K562 (cell line): ENCODE measurements around the gene KCNK3. TPM values are rescaled to one million over a fixed set of nuclear protein-coding genes. Genes with fewer than 3 reads are reported as not detected.

Experiments
- ADNP ChIP-seq: fragments of 200-800 bp; sonication (Bioruptor generic); IDR thresholded peaks from 2 replicates; pipeline ENCODE4 v1.6.1; 2016; ENCODE audit warnings: missing genetic modification characterization, missing compliant biosample characterization
- CCNT2 ChIP-seq: IDR thresholded peaks from 2 replicates; pipeline ENCODE4 v1.6.1; 2011; ENCODE audit warnings: borderline replicate concordance, low read depth, mild to moderate bottlenecking, moderate library complexity, mixed read lengths, low read length; ENCODE audit not compliant: insufficient read length; ENCODE audit errors: extremely low read depth
- CEBPG ChIP-seq, 3 experiments: fragments of 200-800 bp in 1 of 3; sonication (Bioruptor generic) in 1 of 3; sonication (generic) in 1 of 3; formaldehyde crosslinking in 1 of 3; IDR thresholded peaks in 2 of 3; conservative IDR thresholded peaks in 1 of 3; 2 replicates each; pipeline versions ENCODE4 v1.6.1 to v1.8.0; 2016 to 2022; ENCODE audit warnings: missing compliant biosample characterization in 2 of 3, missing genetic modification characterization in 2 of 3, mild to moderate bottlenecking in 1 of 3, missing genetic modification reagents in 1 of 3
- CREB3L1 ChIP-seq: fragments of 450-650 bp; IDR thresholded peaks from 2 replicates; pipeline ENCODE4 v1.6.1; 2014; ENCODE audit warnings: low read depth, mild to moderate bottlenecking, moderate library complexity, borderline replicate concordance
- HDAC3 ChIP-seq: fragments of 450-650 bp; IDR thresholded peaks from 2 replicates; pipeline ENCODE4 v1.6.1; 2018; ENCODE audit warnings: borderline replicate concordance, mild to moderate bottlenecking, moderate library complexity; ENCODE audit not compliant: partially characterized antibody
- HNRNPLL ChIP-seq: fragments of 200-400 bp; formaldehyde crosslinking; IDR thresholded peaks from 2 replicates; pipeline ENCODE4 v1.6.1; 2017; ENCODE audit warnings: low read length, low read depth, mild to moderate bottlenecking; ENCODE audit not compliant: poor library complexity, severe bottlenecking
- HNRNPUL1 ChIP-seq: fragments of 200-400 bp; formaldehyde crosslinking; IDR thresholded peaks from 2 replicates; pipeline ENCODE4 v1.6.1; 2017; ENCODE audit warnings: low read length
- JUND ChIP-seq, 2 experiments: IDR thresholded peaks; 2 replicates in 1 of 2; 3 replicates in 1 of 2; pipeline ENCODE4 v1.6.1; 2011; ENCODE audit warnings: borderline replicate concordance in 2 of 2, low read depth in 2 of 2, low read length in 2 of 2, improper control_type of control experiment in 1 of 2, missing biosample characterization in 1 of 2, missing genetic modification characterization in 1 of 2, missing genetic modification reagents in 1 of 2
- L3MBTL2 ChIP-seq: fragments of 450-650 bp; IDR thresholded peaks from 2 replicates; pipeline ENCODE4 v1.6.1; 2016; ENCODE audit warnings: mild to moderate bottlenecking, moderate library complexity
- MAFK ChIP-seq: IDR thresholded peaks from 2 replicates; pipeline ENCODE4 v1.6.1; 2011; ENCODE audit warnings: low read length, improper control_type of control experiment
- NR1H2 ChIP-seq: sonication (generic); formaldehyde crosslinking; IDR thresholded peaks from 2 replicates; pipeline ENCODE4 v1.4.0; 2020; ENCODE audit warnings: mild to moderate bottlenecking, missing genetic modification reagents
- NR2F6 ChIP-seq: fragments of 450-650 bp; formaldehyde crosslinking; IDR thresholded peaks from 2 replicates; pipeline ENCODE4 v1.4.0; 2020; ENCODE audit warnings: mild to moderate bottlenecking
- NR4A1 ChIP-seq, 2 experiments: fragments of 250-450 bp in 1 of 2; fragments of 450-650 bp in 1 of 2; sonication (Bioruptor Pico) in 1 of 2; IDR thresholded peaks; 2 replicates each; pipeline versions ENCODE4 v1.4.0 to v1.6.1; 2016 to 2020; ENCODE audit warnings: mild to moderate bottlenecking in 2 of 2, missing compliant biosample characterization in 1 of 2, missing genetic modification characterization in 1 of 2, moderate library complexity in 1 of 2
- NRF1 ChIP-seq, 2 experiments: fragments of 450-650 bp; IDR thresholded peaks in 1 of 2; conservative IDR thresholded peaks in 1 of 2; 2 replicates each; pipeline ENCODE4 v1.6.1; 2014; ENCODE audit warnings: mild to moderate bottlenecking in 2 of 2
- SAFB ChIP-seq: fragments of 200-400 bp; formaldehyde crosslinking; IDR thresholded peaks from 2 replicates; pipeline ENCODE4 v1.6.1; 2017; ENCODE audit warnings: low read depth, low read length, borderline replicate concordance
- SMARCE1 ChIP-seq: fragments of 450-650 bp; IDR thresholded peaks from 2 replicates; pipeline ENCODE4 v1.7.1; 2016; ENCODE audit warnings: mild to moderate bottlenecking
- SNAPC5 ChIP-seq: fragments of 250-450 bp; sonication (Bioruptor Pico); IDR thresholded peaks from 2 replicates; pipeline ENCODE4 v1.8.0; 2021; ENCODE audit warnings: moderate library complexity, mild to moderate bottlenecking, inconsistent platforms
- ZBTB2 ChIP-seq: fragments of 450-650 bp; IDR thresholded peaks from 2 replicates; pipeline ENCODE4 v1.6.1; 2016; ENCODE audit warnings: antibody characterized with exemption
- ZC3H8 ChIP-seq: fragments of 450-650 bp; IDR thresholded peaks from 2 replicates; pipeline ENCODE4 v1.6.1; 2017
- ZNF146 ChIP-seq: IDR thresholded peaks from one replicate; pipeline ENCODE4 v1.6.1; 2018; ENCODE audit warnings: missing compliant biosample characterization; ENCODE audit not compliant: unreplicated experiment
- ZNF239 ChIP-seq: fragments of 250-450 bp; sonication (Bioruptor Pico); IDR thresholded peaks from 2 replicates; pipeline ENCODE4 v1.4.0; 2020; ENCODE audit warnings: mild to moderate bottlenecking
- ZNF740 ChIP-seq, 3 experiments: fragments of 200-800 bp in 1 of 3; sonication (Bioruptor generic) in 1 of 3; sonication (generic) in 1 of 3; formaldehyde crosslinking in 1 of 3; IDR thresholded peaks; 2 replicates each; pipeline versions ENCODE4 v1.6.1 to v1.8.0; 2016 to 2022; ENCODE audit warnings: mild to moderate bottlenecking in 2 of 3, missing compliant biosample characterization in 2 of 3, missing genetic modification characterization in 2 of 3, missing genetic modification reagents in 1 of 3
- polyA plus RNA-seq, 8 experiments: library from polyadenylated mRNA; depleted of rRNA in 4 of 8; stranded (reverse) in 5 of 8; unstranded in 3 of 8; fragments of >200 nt; fragmentation: Nextera tagmentation in 2 of 8; fragmentation: Illumina TruSeq in 1 of 8; extraction: Ambion mirVana in 2 of 8; extraction: Trizol in 1 of 8; gene quantifications; 2 replicates each; pipeline versions ENCODE4 v1.2.1 to v1.2.3, GENCODE V29; 2011 to 2014; ENCODE audit warnings: inconsistent platforms in 1 of 8, missing spikeins in 1 of 8
- total RNA-seq, 7 experiments: library from RNA; depleted of rRNA in 6 of 7; stranded (reverse); fragments of >200 nt in 6 of 7; fragmentation: Illumina TruSeq in 2 of 7; extraction: Trizol in 2 of 7; gene quantifications; 2 replicates each; pipeline versions ENCODE4 v1.2.1 to v1.2.3, GENCODE V29; 2011 to 2021; ENCODE audit warnings: low replicate concordance in 1 of 7

The KCNK3 gene
- total and polyA plus RNA-seq, 9 of the 15 experiments (the other 6 are each of a cell fraction or from before 2014, with no cell fraction given): 0.01 to 0.20 (median 0.07) TPM; not detected in 5

- TF ChIP-seq NRF1 (conservative IDR thresholded peaks at IDR 0.05 in 1 of 2, IDR thresholded peaks at IDR 0.05 in 1 of 2) (0 out of 4 replicates have a peak, but pooled peaks of 1 of the 2 experiments have one; percentile 19), ZNF740 (CRISPR knock-in tag; IDR thresholded peaks at IDR 0.05) (no peak), ZNF740 (tag; IDR thresholded peaks at IDR 0.05) (no peak), NR2F6 (CRISPR knock-in tag) (no peak), ZBTB2 (no peak), ZNF146 (CRISPR knock-in tag) (no peak), ZNF239 (CRISPR knock-in tag) (no peak), ZC3H8 (no peak), L3MBTL2 (peak; percentile 82), CEBPG (CRISPR knock-in tag; IDR thresholded peaks at IDR 0.05) (0 out of 2 replicates have a peak, but pooled peaks have one; percentile 14), CEBPG (tag; conservative IDR thresholded peaks at IDR 0.05 in 1 of 2, IDR thresholded peaks at IDR 0.05 in 1 of 2) (0 out of 4 replicates have a peak, but pooled peaks of 1 of the 2 experiments have one; percentile 5), NR4A1 (CRISPR knock-in tag; IDR thresholded peaks at IDR 0.05) (0 out of 2 replicates have a peak, but pooled peaks have one; percentile 65), NR4A1 (tag; IDR thresholded peaks at IDR 0.05) (peak; percentile 90), ADNP (tag) (no peak), SNAPC5 (no peak), NR1H2 (CRISPR knock-in tag) (no peak), HNRNPLL (no peak), HDAC3 (peak; percentile 55), HNRNPUL1 (no peak), SMARCE1 (peak; percentile 71; the same call in 1 of the 2 replicates), MAFK (peak; percentile 90), SAFB (no peak), CCNT2 (no peak), JUND (IDR thresholded peaks at IDR 0.05; ENCODE audit: borderline replicate concordance, low read depth, low read length) (peak; percentile 71), JUND (tag; IDR thresholded peaks at IDR 0.05; ENCODE audit: borderline replicate concordance, low read depth, low read length) (no peak; the same call in 1 of the 3 replicates), CREB3L1 (peak; percentile 43; the same call in 1 of the 2 replicates)
These were observed 31.6 kb downstream of the KCNK3 start (continued) for GRCh38 chr2:26723991-26724750.
